ENCODE results near the gene P4HA1. TPM values are rescaled to one million over a fixed set of nuclear protein-coding genes. Genes with fewer than 3 reads are reported as not detected.

P4HA1 gene
- total and polyA plus RNA-seq, 7 experiments from 2014 or later, result 10.5 to 74.7 (median 14.7) TPM

DNA sequence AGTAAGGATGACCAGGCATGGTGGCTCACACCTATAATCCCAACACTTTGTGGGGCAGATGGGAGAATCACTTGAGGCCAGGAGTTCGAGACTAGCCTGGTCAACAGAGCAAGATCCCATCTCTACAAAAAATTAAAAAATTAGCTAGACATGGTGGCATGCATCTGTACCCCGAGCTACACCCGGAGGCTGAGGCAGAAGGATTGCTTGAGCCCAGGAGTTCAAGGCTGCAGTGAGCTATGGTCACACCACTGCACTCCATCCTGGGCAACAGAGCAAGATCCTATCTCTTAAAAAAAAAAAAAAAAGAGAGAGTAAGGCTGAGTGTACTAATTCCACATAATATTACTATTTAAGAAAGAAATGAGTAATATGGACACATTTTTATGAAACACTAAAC, 3.8 kb downstream of the P4HA1 start:
- H3K36me3 Mint-ChIP-seq, result peaks cover 0 to 7% (median 0%) of the 10 kb centered on the region in 5 donors
- Histone ChIP-seq H3K27me3 (ENCODE audit: control insufficient read depth in 2 of 2, insufficient read depth in 2 of 2, low read length in 2 of 2) (no peaks in the 10 kb centered on the region), H3K9me3 (ENCODE audit: control insufficient read depth in 2 of 3, low read length in 3 of 3) (no peaks in the 10 kb centered on the region), H3K4me3 (ENCODE audit: low read length) (no peak overlapping the region), H3K27ac (ENCODE audit: low read depth, low read length) (no peak overlapping the region), H3K4me1 (ENCODE audit: control insufficient read depth in 2 of 2, insufficient read depth in 2 of 2, low read length in 2 of 2) (peaks cover 0 to 12% of the 10 kb centered on the region in 2 donors), H3K36me3 (ENCODE audit: control insufficient read depth in 2 of 3, insufficient read depth in 3 of 3, low read length in 3 of 3) (peaks cover 0 to 8% (median 0%) of the 10 kb centered on the region in 3 experiments)
- H3K4me1 Mint-ChIP-seq, result peaks cover 13 to 48% (median 40%) of the 10 kb centered on the region in 7 donors
- ATAC-seq (no peak), DNase-seq (no peak)
- H3K27me3 Mint-ChIP-seq, result peaks cover 0 to 3% (median 0%) of the 10 kb centered on the region in 5 donors
- H3K4me3 Mint-ChIP-seq, result peak overlapping the region in 1 of 10 donors; percentile 59
- intact Hi-C loops (cut with micrococcal nuclease), result no loop called here
- ChIA-PET POLR2A (interaction anchor here (0.7 to 1.0 kb wide), 4 partner anchors 16 to 271 kb away, joined by 3 to 4 read pairs (median 4); no protein-coding TSS in a partner anchor), CTCF (interaction anchor here (0.8 to 0.9 kb wide), 2 partner anchors 18 to 21 kb away, joined by 3 to 5 read pairs; no protein-coding TSS in a partner anchor)
- peak overlapping the region in 1 of 9 donors; percentile 32 for H3K27ac Mint-ChIP-seq
- H3K9me3 Mint-ChIP-seq, result no peaks in the 10 kb centered on the region

GRCh38 chr10:73088304-73088703, 8.4 kb downstream of the P4HA1 start:
- no peak overlapping the region for H3K27ac ChIP-seq (ENCODE audit: low read depth, low read length)
- no peaks in the 10 kb centered on the region for H3K4me1 ChIP-seq (ENCODE audit: control insufficient read depth in 2 of 2, insufficient read depth in 2 of 2, low read length in 2 of 2)
- no peaks in the 10 kb centered on the region for H3K27me3 ChIP-seq (ENCODE audit: control insufficient read depth in 2 of 2, insufficient read depth in 2 of 2, low read length in 2 of 2)
- H3K9me3 ChIP-seq (ENCODE audit: control insufficient read depth in 2 of 3, low read length in 3 of 3), result no peaks in the 10 kb centered on the region
- ChIA-PET CTCF (interaction anchor here (0.7 kb wide), 1 partner anchor 396 kb away, joined by 3 read pairs; the partner anchor contains the start of gene MCU), POLR2A (interaction anchor here (0.9 kb wide), 1 partner anchor 611 kb away, joined by 3 read pairs; no protein-coding TSS in a partner anchor)
- H3K36me3 ChIP-seq (ENCODE audit: control insufficient read depth in 2 of 3, insufficient read depth in 3 of 3, low read length in 3 of 3), result no peaks in the 10 kb centered on the region
- no peak overlapping the region for H3K4me3 Mint-ChIP-seq
- ATAC-seq (no peak), DNase-seq (no peak)
- peaks cover 0 to 12% (median 0%) of the 10 kb centered on the region in 5 donors for H3K36me3 Mint-ChIP-seq
- no peak overlapping the region for H3K4me3 ChIP-seq (ENCODE audit: low read length)
- H3K27me3 Mint-ChIP-seq, result no peaks in the 10 kb centered on the region
- peaks cover 0 to 33% (median 15%) of the 10 kb centered on the region in 7 donors for H3K4me1 Mint-ChIP-seq
- H3K9me3 Mint-ChIP-seq, result no peaks in the 10 kb centered on the region
- intact Hi-C loops (cut with micrococcal nuclease), result no loop called here
- H3K27ac Mint-ChIP-seq, result no peak overlapping the region

GRCh38 chr10:73086816-73087215, 9.8 kb downstream of the P4HA1 start:
- Mint-ChIP-seq H3K4me1 (peaks cover 0 to 33% (median 11%) of the 10 kb centered on the region in 7 donors), H3K36me3 (peaks cover 0 to 11% (median 0%) of the 10 kb centered on the region in 5 donors), H3K27me3 (no peaks in the 10 kb centered on the region), H3K9me3 (no peaks in the 10 kb centered on the region), H3K4me3 (no peak overlapping the region), H3K27ac (no peak overlapping the region)
- ATAC-seq (no peak), DNase-seq (no peak)
- no peaks in the 10 kb centered on the region for H3K4me1 ChIP-seq (ENCODE audit: control insufficient read depth in 2 of 2, insufficient read depth in 2 of 2, low read length in 2 of 2)
- H3K27me3 ChIP-seq (ENCODE audit: control insufficient read depth in 2 of 2, insufficient read depth in 2 of 2, low read length in 2 of 2), result no peaks in the 10 kb centered on the region
- H3K9me3 ChIP-seq (ENCODE audit: control insufficient read depth in 2 of 3, low read length in 3 of 3), result no peaks in the 10 kb centered on the region
- ChIA-PET CTCF (no interaction called here), POLR2A (interaction anchor here (0.6 kb wide), 1 partner anchor 12 kb away, joined by 3 read pairs; no protein-coding TSS in a partner anchor)
- intact Hi-C loops (cut with micrococcal nuclease), result no loop called here
- H3K36me3 ChIP-seq (ENCODE audit: control insufficient read depth in 2 of 3, insufficient read depth in 3 of 3, low read length in 3 of 3), result no peaks in the 10 kb centered on the region
- H3K4me3 ChIP-seq (ENCODE audit: low read length), result no peak overlapping the region
- H3K27ac ChIP-seq (ENCODE audit: low read depth, low read length), result no peak overlapping the region

DNA sequence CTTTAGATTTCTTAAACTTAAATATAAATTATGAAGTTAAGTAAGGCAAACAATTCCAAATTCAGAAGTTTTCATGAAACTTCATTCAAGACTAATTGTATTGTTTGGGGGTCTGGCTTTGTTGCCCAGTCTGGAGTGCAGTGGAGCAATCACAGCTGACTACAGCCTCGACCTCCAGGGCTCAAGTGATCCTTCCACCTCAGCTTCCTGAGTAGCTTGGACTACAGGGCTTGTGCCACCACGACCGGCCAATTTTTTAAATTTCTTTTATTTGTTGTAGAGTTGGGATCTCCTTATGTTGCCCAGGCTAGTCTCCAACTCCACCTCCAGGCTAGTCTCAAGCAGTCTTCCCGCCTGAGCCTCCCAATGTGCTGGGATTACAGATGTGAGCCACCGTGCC, 12.5 kb downstream of the P4HA1 start:
- Histone ChIP-seq H3K27me3 (ENCODE audit: control insufficient read depth in 2 of 2, insufficient read depth in 2 of 2, low read length in 2 of 2) (no peaks in the 10 kb centered on the region), H3K36me3 (ENCODE audit: control insufficient read depth in 2 of 3, insufficient read depth in 3 of 3, low read length in 3 of 3) (no peaks in the 10 kb centered on the region), H3K9me3 (ENCODE audit: control insufficient read depth in 2 of 3, low read length in 3 of 3) (no peaks in the 10 kb centered on the region), H3K4me3 (ENCODE audit: low read length) (no peak overlapping the region), H3K4me1 (ENCODE audit: control insufficient read depth in 2 of 2, insufficient read depth in 2 of 2, low read length in 2 of 2) (no peaks in the 10 kb centered on the region), H3K27ac (ENCODE audit: low read depth, low read length) (no peak overlapping the region)
- POLR2A ChIA-PET, result interaction anchor here (1.1 kb wide), 1 partner anchor 12 kb away, joined by 3 read pairs; no protein-coding TSS in a partner anchor
- H3K36me3 Mint-ChIP-seq, result peaks cover 0 to 12% (median 0%) of the 10 kb centered on the region in 5 donors
- intact Hi-C loops (cut with micrococcal nuclease), result no loop called here
- peaks cover 0 to 42% (median 8%) of the 10 kb centered on the region in 7 donors for H3K4me1 Mint-ChIP-seq
- no peak overlapping the region for H3K4me3 Mint-ChIP-seq
- H3K27me3 Mint-ChIP-seq, result no peaks in the 10 kb centered on the region
- ATAC-seq, result no peak
- H3K27ac Mint-ChIP-seq, result no peak overlapping the region
- CTCF ChIA-PET, result interaction anchor here (1.3 kb wide), 1 partner anchor 13 kb away, joined by 3 read pairs; no protein-coding TSS in a partner anchor
- no peaks in the 10 kb centered on the region for H3K9me3 Mint-ChIP-seq
- DNase-seq, result no peak

DNA sequence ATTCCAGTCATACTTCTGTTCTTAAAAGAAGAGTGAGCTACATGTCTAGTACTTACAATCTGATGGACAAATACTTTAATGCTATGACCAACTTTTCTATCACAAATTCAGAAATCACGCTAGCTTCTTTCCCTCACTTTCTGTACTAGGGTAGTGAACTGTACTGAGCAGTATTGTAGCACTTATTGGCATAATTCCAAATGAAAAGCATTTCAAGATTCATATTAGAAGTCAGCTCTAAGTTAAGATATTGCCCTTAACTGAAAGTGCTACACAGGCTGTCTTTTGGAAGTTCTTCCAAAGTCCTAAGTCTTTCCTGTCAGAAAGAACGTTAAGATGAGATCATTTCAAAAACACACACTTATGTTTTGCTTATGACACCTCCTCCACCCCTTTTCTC, 13.4 kb downstream of the P4HA1 start:
- POLR2A ChIA-PET, result interaction anchor here (0.9 kb wide), 1 partner anchor 13 kb away, joined by 3 read pairs; no protein-coding TSS in a partner anchor
- H3K4me3 Mint-ChIP-seq, result no peak overlapping the region

DNA sequence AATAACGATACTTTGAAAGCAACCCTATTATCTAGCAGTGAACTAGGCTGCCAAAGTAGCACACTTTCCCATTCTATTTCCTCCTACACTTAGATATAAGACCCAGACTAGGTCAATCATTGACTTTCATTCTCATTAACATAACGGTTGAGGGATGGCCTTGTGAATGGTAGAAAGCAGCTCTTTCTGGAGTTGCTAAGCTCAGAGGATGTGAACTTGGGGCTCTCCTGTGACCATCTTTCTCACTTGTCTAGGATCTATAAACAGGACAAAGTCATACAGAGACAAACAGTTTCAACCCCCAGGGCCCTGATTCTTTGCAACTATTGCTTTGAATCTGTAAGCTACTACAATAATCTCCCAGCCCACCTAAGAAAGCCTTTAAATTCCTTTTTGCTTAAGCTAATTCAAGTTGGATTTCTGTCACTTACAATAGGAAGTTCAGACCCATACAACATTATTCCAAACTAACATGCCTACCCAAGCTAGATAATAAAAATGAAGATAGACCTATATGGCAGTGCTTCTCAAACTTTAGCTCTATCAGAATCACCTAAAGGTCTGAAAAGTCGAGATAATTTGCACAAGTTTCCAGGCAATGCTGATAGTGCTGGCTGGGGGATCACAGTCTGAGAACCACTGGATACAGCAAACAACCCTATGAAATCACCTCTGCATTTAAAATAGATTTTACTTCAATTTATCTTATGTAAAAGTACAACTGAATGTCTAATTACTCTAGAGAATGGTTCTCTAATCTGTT, 16.7 kb downstream of the P4HA1 start:
- H3K4me3 ChIP-seq (ENCODE audit: low read length), result no peak overlapping the region
- ChIA-PET CTCF (no interaction called here), POLR2A (no interaction called here)

More for the DNA sequence above, 13.4 kb downstream of the P4HA1 start:
- DNase-seq (no peak), ATAC-seq (no peak)
- peaks cover 0 to 11% (median 0%) of the 10 kb centered on the region in 5 donors for H3K36me3 Mint-ChIP-seq
- no peaks in the 10 kb centered on the region for H3K9me3 ChIP-seq (ENCODE audit: control insufficient read depth in 2 of 3, low read length in 3 of 3)
- H3K27me3 ChIP-seq (ENCODE audit: control insufficient read depth in 2 of 2, insufficient read depth in 2 of 2, low read length in 2 of 2), result no peaks in the 10 kb centered on the region
- no peaks in the 10 kb centered on the region for H3K27me3 Mint-ChIP-seq
- H3K36me3 ChIP-seq (ENCODE audit: control insufficient read depth in 2 of 3, insufficient read depth in 3 of 3, low read length in 3 of 3), result no peaks in the 10 kb centered on the region
- H3K4me1 ChIP-seq (ENCODE audit: control insufficient read depth in 2 of 2, insufficient read depth in 2 of 2, low read length in 2 of 2), result no peaks in the 10 kb centered on the region
- H3K27ac ChIP-seq (ENCODE audit: low read depth, low read length), result no peak overlapping the region
- no peak overlapping the region for H3K27ac Mint-ChIP-seq
- no peak overlapping the region for H3K4me3 ChIP-seq (ENCODE audit: low read length)
- intact Hi-C loops (cut with micrococcal nuclease), result no loop called here
- CTCF ChIA-PET, result interaction anchor here (1.5 kb wide), 1 partner anchor 12 kb away, joined by 5 read pairs; no protein-coding TSS in a partner anchor
- no peaks in the 10 kb centered on the region for H3K9me3 Mint-ChIP-seq
- H3K4me1 Mint-ChIP-seq, result peaks cover 0 to 39% (median 8%) of the 10 kb centered on the region in 7 donors

More for the DNA sequence above, 16.7 kb downstream of the P4HA1 start:
- DNase-seq (no peak), ATAC-seq (no peak)
- Mint-ChIP-seq H3K36me3 (peaks cover 0 to 12% (median 0%) of the 10 kb centered on the region in 5 donors), H3K9me3 (no peaks in the 10 kb centered on the region), H3K4me3 (no peak overlapping the region), H3K27me3 (no peaks in the 10 kb centered on the region), H3K27ac (peak overlapping the region in 1 of 9 donors; percentile 53), H3K4me1 (peaks cover 5 to 42% (median 15%) of the 10 kb centered on the region in 7 donors)
- H3K4me1 ChIP-seq (ENCODE audit: control insufficient read depth in 2 of 2, insufficient read depth in 2 of 2, low read length in 2 of 2), result no peaks in the 10 kb centered on the region
- no peaks in the 10 kb centered on the region for H3K36me3 ChIP-seq (ENCODE audit: control insufficient read depth in 2 of 3, insufficient read depth in 3 of 3, low read length in 3 of 3)
- no peak overlapping the region for H3K27ac ChIP-seq (ENCODE audit: low read depth, low read length)
- H3K9me3 ChIP-seq (ENCODE audit: control insufficient read depth in 2 of 3, low read length in 3 of 3), result no peaks in the 10 kb centered on the region
- H3K27me3 ChIP-seq (ENCODE audit: control insufficient read depth in 2 of 2, insufficient read depth in 2 of 2, low read length in 2 of 2), result no peaks in the 10 kb centered on the region
- intact Hi-C loops (cut with micrococcal nuclease), result no loop called here

Data from naive thymus-derived CD4-positive, alpha-beta T cell (primary cell).